KMS-11 (cell line): ENCODE results near the gene TMEM207.

Experiments used
- H2AFZ ChIP-seq: fragments of 200-600 bp; sonication (generic); 2 replicates; pipeline ENCODE4 v1.6.1; 2016; ENCODE audit warnings: antibody characterized with exemption, mixed run types, low read depth
- H3K27ac ChIP-seq: fragments of 200-600 bp; sonication (generic); 2 replicates; pipeline ENCODE4 v1.6.1; 2016; ENCODE audit warnings: mild to moderate bottlenecking, mixed run types
- H3K27me3 ChIP-seq: fragments of 200-600 bp; sonication (generic); 2 replicates; pipeline ENCODE4 v1.6.1; 2017; ENCODE audit warnings: mild to moderate bottlenecking, low read depth, mixed run types, moderate library complexity; ENCODE audit not compliant: insufficient read depth
- H3K36me3 ChIP-seq: fragments of 200-600 bp; sonication (generic); 2 replicates; pipeline ENCODE4 v1.6.1; 2017; ENCODE audit warnings: mild to moderate bottlenecking, mixed run types; ENCODE audit not compliant: insufficient read depth
- H3K4me1 ChIP-seq: fragments of 200-600 bp; sonication (generic); 2 replicates; pipeline ENCODE4 v1.6.1; 2016; ENCODE audit warnings: mild to moderate bottlenecking, low read depth, mixed run types; ENCODE audit not compliant: poor library complexity, severe bottlenecking
- H3K4me2 ChIP-seq: fragments of 200-600 bp; sonication (generic); 2 replicates; pipeline ENCODE4 v1.7.0; 2016; ENCODE audit warnings: mild to moderate bottlenecking, mixed run types
- H3K4me3 ChIP-seq: fragments of 200-600 bp; sonication (generic); IDR thresholded peaks from 2 replicates; pipeline ENCODE4 v1.6.1; 2017; ENCODE audit warnings: low read depth, low read length, mixed read lengths; ENCODE audit not compliant: insufficient read depth
- H3K79me2 ChIP-seq: fragments of 200-600 bp; sonication (generic); 2 replicates; pipeline ENCODE4 v1.6.1; 2016; ENCODE audit warnings: low read depth, mixed run types; ENCODE audit not compliant: insufficient read depth
- H3K9ac ChIP-seq: fragments of 200-600 bp; sonication (generic); 2 replicates; pipeline ENCODE4 v1.6.1; 2016; ENCODE audit warnings: mild to moderate bottlenecking, mixed run types
- H4K20me1 ChIP-seq: fragments of 200-600 bp; sonication (generic); 2 replicates; pipeline ENCODE4 v1.6.1; 2016; ENCODE audit warnings: mild to moderate bottlenecking, mixed run types; ENCODE audit not compliant: insufficient read depth
- TF ChIP-seq, protein P1 (sequence below): fragments of 200-600 bp; sonication (generic); conservative IDR thresholded peaks from 2 replicates; pipeline ENCODE4 v1.6.1; 2017; ENCODE audit warnings: low read depth, mild to moderate bottlenecking, antibody characterized with exemption, low read length, moderate library complexity, mixed read lengths

The TMEM207 gene

DNA sequence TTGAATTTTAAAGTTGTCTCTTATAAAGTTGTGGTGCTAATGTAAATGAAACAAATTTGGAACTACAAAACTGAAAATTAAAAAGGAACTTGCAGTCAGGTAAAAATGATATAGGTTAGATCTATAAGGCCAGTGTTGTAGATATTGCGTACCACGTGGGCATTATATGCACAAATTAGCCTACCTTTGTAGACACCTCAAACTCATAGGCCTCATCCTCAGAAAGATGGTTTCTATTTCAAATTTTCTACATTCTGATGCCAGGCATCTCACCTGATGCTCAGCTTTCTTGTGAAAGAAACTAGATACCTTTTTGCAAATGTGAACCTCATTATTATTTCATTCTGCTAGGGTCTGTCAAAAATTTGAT lies 25.6 kb downstream of the TMEM207 start:
- no peaks in the 10 kb centered on the region for H3K36me3 ChIP-seq
- H3K4me1 ChIP-seq, result peaks cover 3% of the 10 kb centered on the region
- no peak overlapping the region for H3K27ac ChIP-seq
- H3K9ac ChIP-seq, result no peak overlapping the region
- no peak overlapping the region for H3K4me3 ChIP-seq
- TF ChIP-seq, protein P1, sequence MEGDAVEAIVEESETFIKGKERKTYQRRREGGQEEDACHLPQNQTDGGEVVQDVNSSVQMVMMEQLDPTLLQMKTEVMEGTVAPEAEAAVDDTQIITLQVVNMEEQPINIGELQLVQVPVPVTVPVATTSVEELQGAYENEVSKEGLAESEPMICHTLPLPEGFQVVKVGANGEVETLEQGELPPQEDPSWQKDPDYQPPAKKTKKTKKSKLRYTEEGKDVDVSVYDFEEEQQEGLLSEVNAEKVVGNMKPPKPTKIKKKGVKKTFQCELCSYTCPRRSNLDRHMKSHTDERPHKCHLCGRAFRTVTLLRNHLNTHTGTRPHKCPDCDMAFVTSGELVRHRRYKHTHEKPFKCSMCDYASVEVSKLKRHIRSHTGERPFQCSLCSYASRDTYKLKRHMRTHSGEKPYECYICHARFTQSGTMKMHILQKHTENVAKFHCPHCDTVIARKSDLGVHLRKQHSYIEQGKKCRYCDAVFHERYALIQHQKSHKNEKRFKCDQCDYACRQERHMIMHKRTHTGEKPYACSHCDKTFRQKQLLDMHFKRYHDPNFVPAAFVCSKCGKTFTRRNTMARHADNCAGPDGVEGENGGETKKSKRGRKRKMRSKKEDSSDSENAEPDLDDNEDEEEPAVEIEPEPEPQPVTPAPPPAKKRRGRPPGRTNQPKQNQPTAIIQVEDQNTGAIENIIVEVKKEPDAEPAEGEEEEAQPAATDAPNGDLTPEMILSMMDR, result no peak
- no peaks in the 10 kb centered on the region for H3K27me3 ChIP-seq
- H2AFZ ChIP-seq, result 0 out of 2 replicates have a peak overlapping the region, but pooled peaks have one; percentile 50
- H3K4me2 ChIP-seq, result no peak overlapping the region; the same call in 1 of the 2 replicates
- H3K79me2 ChIP-seq, result no peaks in the 10 kb centered on the region
- H4K20me1 ChIP-seq, result no peaks in the 10 kb centered on the region

- Histone ChIP-seq H3K4me2 (no peak overlapping the region), H3K4me3 (no peak overlapping the region), H4K20me1 (no peaks in the 10 kb centered on the region), H3K4me1 (no peaks in the 10 kb centered on the region), H3K79me2 (no peaks in the 10 kb centered on the region), H3K27ac (no peak overlapping the region), H3K36me3 (no peaks in the 10 kb centered on the region), H3K9ac (no peak overlapping the region), H2AFZ (no peak overlapping the region), H3K27me3 (no peaks in the 10 kb centered on the region)
- TF ChIP-seq, protein P1, result no peak
These were observed 35.4 kb downstream of the TMEM207 start for GRCh38 chr3:190414297-190414696.

GRCh38 chr3:190404715-190405114 lies 45.0 kb downstream of the TMEM207 start:
- TF ChIP-seq, protein P1, result no peak
- no peak overlapping the region for H3K4me2 ChIP-seq

GRCh38 chr3:190401963-190402362 lies 47.7 kb downstream of the TMEM207 start:
- Histone ChIP-seq H3K9ac (no peak overlapping the region), H3K4me3 (no peak overlapping the region), H3K27ac (no peak overlapping the region), H3K79me2 (no peaks in the 10 kb centered on the region), H3K4me1 (no peaks in the 10 kb centered on the region), H3K36me3 (no peaks in the 10 kb centered on the region), H2AFZ (no peak overlapping the region), H3K27me3 (no peaks in the 10 kb centered on the region), H3K4me2 (no peak overlapping the region), H4K20me1 (no peaks in the 10 kb centered on the region)
- TF ChIP-seq, protein P1, result no peak

More at GRCh38 chr3:190404715-190405114, 45.0 kb downstream of the TMEM207 start:
- Histone ChIP-seq H3K9ac (no peak overlapping the region), H3K27ac (no peak overlapping the region), H3K27me3 (no peaks in the 10 kb centered on the region), H3K4me1 (no peaks in the 10 kb centered on the region), H3K4me3 (no peak overlapping the region), H3K79me2 (no peaks in the 10 kb centered on the region), H3K36me3 (no peaks in the 10 kb centered on the region), H4K20me1 (no peaks in the 10 kb centered on the region), H2AFZ (no peak overlapping the region)
